ENCODE data around the gene IL11RA.

The IL11RA gene

GRCh38 chr9:34624475-34625185 lies 27.4 kb upstream of the IL11RA start:
- Histone ChIP-seq H3K36me3 (ENCODE audit: low read length) (no peaks in the 10 kb centered on the region), H3K27ac (ENCODE audit: low read depth, low read length) (no peak overlapping the region), H3K9me3 (ENCODE audit: insufficient read depth, low read length) (no peaks in the 10 kb centered on the region), H3K4me2 (ENCODE audit: low read depth, low read length, poor library complexity, severe bottlenecking) (no peak overlapping the region), H2AFZ (ENCODE audit: low read depth, low read length, severe bottlenecking) (no peak overlapping the region), H3K9ac (ENCODE audit: low read length) (no peak overlapping the region), H4K20me1 (ENCODE audit: low read depth, low read length) (no peaks in the 10 kb centered on the region), H3F3A (ENCODE audit: insufficient read depth) (no peaks in the 10 kb centered on the region), H3K9me2 (replicated peaks; ENCODE audit: insufficient read depth, low read length) (no peaks in the 10 kb centered on the region), H3K4me3 (ENCODE audit: insufficient read depth, low read length, poor library complexity, severe bottlenecking) (no peak overlapping the region), H3K79me2 (ENCODE audit: insufficient read depth, low read length) (no peaks in the 10 kb centered on the region), H3K27me3 (ENCODE audit: low read length) (0 out of 2 replicates have a peak, but pooled peaks cover 3% of the 10 kb centered on the region)
- no peak for TF ChIP-seq CTCF (IDR thresholded peaks at IDR 0.05; ENCODE audit: insufficient read depth, low read length, poor library complexity, severe bottlenecking)
- TF ChIP-seq EZH2phosphoT487 (conservative IDR thresholded peaks at IDR 0.05; ENCODE audit: low read length), result no peak

GRCh38 chr9:34625186-34625486 lies 26.8 kb upstream of the IL11RA start:
- no peak overlapping the region for H3K9ac ChIP-seq (ENCODE audit: low read length)
- no peak overlapping the region for H3K27ac ChIP-seq (ENCODE audit: low read depth, low read length)
- no peak overlapping the region for H2AFZ ChIP-seq (ENCODE audit: low read depth, low read length, severe bottlenecking)
- H3K36me3 ChIP-seq (ENCODE audit: low read length), result no peaks in the 10 kb centered on the region
- H3F3A ChIP-seq (ENCODE audit: insufficient read depth), result no peaks in the 10 kb centered on the region
- no peaks in the 10 kb centered on the region for H4K20me1 ChIP-seq (ENCODE audit: low read depth, low read length)
- H3K27me3 ChIP-seq (ENCODE audit: low read length), result 0 out of 2 replicates have a peak, but pooled peaks cover 3% of the 10 kb centered on the region
- no peak for TF ChIP-seq EZH2phosphoT487 (conservative IDR thresholded peaks at IDR 0.05; ENCODE audit: low read length)
- TF ChIP-seq CTCF (IDR thresholded peaks at IDR 0.05; ENCODE audit: insufficient read depth, low read length, poor library complexity, severe bottlenecking), result no peak
- H3K4me3 ChIP-seq (ENCODE audit: insufficient read depth, low read length, poor library complexity, severe bottlenecking), result no peak overlapping the region
- H3K9me3 ChIP-seq (ENCODE audit: insufficient read depth, low read length), result no peaks in the 10 kb centered on the region
- H3K4me2 ChIP-seq (ENCODE audit: low read depth, low read length, poor library complexity, severe bottlenecking), result no peak overlapping the region
- no peaks in the 10 kb centered on the region for H3K79me2 ChIP-seq (ENCODE audit: insufficient read depth, low read length)
- H3K9me2 ChIP-seq (replicated peaks; ENCODE audit: insufficient read depth, low read length), result no peaks in the 10 kb centered on the region

GRCh38 chr9:34627716-34628655 lies 24.0 kb upstream of the IL11RA start:
- 0 out of 2 replicates have a peak, but pooled peaks cover 3% of the 10 kb centered on the region for H3K27me3 ChIP-seq (ENCODE audit: low read length)
- no peak for TF ChIP-seq CTCF (IDR thresholded peaks at IDR 0.05; ENCODE audit: insufficient read depth, low read length, poor library complexity, severe bottlenecking)
- no peak for TF ChIP-seq EZH2phosphoT487 (conservative IDR thresholded peaks at IDR 0.05; ENCODE audit: low read length)
- H3K27ac ChIP-seq (ENCODE audit: low read depth, low read length), result no peak overlapping the region
- peak overlapping the region; percentile 40 for H3K4me2 ChIP-seq (ENCODE audit: low read depth, low read length, poor library complexity, severe bottlenecking)
- no peaks in the 10 kb centered on the region for H3K36me3 ChIP-seq (ENCODE audit: low read length)
- no peaks in the 10 kb centered on the region for H4K20me1 ChIP-seq (ENCODE audit: low read depth, low read length)
- H3K4me3 ChIP-seq (ENCODE audit: insufficient read depth, low read length, poor library complexity, severe bottlenecking), result no peak overlapping the region
- no peaks in the 10 kb centered on the region for H3K79me2 ChIP-seq (ENCODE audit: insufficient read depth, low read length)
- no peaks in the 10 kb centered on the region for H3K9me2 ChIP-seq (replicated peaks; ENCODE audit: insufficient read depth, low read length)
- no peaks in the 10 kb centered on the region for H3K9me3 ChIP-seq (ENCODE audit: insufficient read depth, low read length)
- no peak overlapping the region for H2AFZ ChIP-seq (ENCODE audit: low read depth, low read length, severe bottlenecking)
- 0 out of 2 replicates have a peak overlapping the region, but pooled peaks have one; percentile 3 for H3K9ac ChIP-seq (ENCODE audit: low read length)
- H3F3A ChIP-seq (ENCODE audit: insufficient read depth), result 0 out of 2 replicates have a peak, but pooled peaks cover 6% of the 10 kb centered on the region
